Measurements from ENCODE around the gene PDC.
"Not testable (repeated sequence)": the region's sequence is repeated elsewhere in the genome, so short reads cannot be mapped to it uniquely, and the experiment has no call there.

PDC gene

GRCh38 chr1:186409091-186409490 lies 51.8 kb downstream of the PDC start:
- in situ Hi-C loops (cut with HindIII; ENCODE audit: low sequenced_read_pairs): no loop called here

- in situ Hi-C loops (cut with HindIII; ENCODE audit: low sequenced_read_pairs): no loop called here
Measured at GRCh38 chr1:186404454-186405051, 56.4 kb downstream of the PDC start.

- in situ Hi-C loops (cut with HindIII; ENCODE audit: low sequenced_read_pairs): no loop called here
Measured at GRCh38 chr1:186403632-186404031, 57.3 kb downstream of the PDC start.

- in situ Hi-C loops (cut with HindIII; ENCODE audit: low sequenced_read_pairs): not testable (repeated sequence)
Measured at GRCh38 chr1:186401446-186401845, 59.5 kb downstream of the PDC start.

Data from endothelial cell of hepatic sinusoid (primary cell).